ENCODE results near the gene LDLRAP1.

LDLRAP1 gene

GRCh38 chr1:25523542-25523941 is 19.9 kb upstream of the LDLRAP1 start:
- DNase-seq (ENCODE audit: low read depth in 2 of 2), result no peak

DNA sequence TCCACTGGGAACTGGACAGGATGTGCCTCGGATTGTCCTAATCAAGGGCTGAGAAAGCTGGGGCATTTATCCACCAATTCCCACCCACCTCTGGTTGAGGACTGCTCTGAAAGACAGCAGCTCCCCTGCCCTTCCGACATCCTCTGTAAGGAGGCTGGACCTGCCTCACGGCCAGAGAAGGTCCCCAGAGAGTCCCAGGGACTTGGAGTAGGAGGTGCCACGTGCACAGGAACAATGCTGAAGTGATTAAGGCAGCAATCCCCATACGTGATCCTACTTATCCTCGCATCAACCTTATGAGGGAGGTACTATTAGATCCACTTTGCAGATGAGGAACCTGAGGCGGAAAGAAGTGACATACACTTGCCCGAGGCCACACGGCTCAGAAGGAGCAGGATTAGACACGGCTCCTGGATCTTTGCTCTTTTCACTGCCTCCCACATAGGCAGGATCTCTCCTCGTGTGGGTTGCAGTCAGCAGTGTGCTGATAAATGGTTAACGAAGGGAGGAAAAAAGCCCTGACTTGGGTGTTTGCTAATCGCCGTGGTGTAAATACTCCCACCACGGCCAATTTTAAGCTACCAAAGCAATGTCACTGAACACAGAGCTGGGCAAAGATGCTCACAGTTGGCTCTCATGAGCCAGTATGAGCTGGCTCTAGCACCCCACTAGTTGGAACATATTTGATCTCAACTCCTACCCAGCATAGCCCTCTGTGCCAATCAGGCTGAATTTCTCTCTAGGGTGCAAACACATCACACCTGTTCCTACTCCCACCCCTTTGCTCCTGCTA is 18.6 kb upstream of the LDLRAP1 start:
- no peak for DNase-seq (ENCODE audit: low read depth in 2 of 2)

DNA sequence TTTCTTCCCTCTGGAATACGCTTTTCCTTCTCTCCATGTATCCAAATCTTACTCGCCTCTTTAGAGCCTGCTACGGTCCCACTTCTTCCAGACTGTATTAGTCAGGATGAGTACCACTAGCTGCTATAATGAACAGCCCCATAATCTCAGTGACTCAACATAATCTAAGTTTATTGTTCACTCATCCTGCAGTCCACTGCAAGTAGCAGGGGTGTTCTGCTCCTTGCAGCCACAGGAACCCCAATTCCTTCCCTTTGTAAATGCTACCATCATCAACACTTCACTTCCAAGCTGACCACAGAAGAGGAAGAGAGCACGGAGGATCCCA is 18.1 kb upstream of the LDLRAP1 start:
- no peak for DNase-seq (ENCODE audit: low read depth in 2 of 2)

- no peak for DNase-seq (ENCODE audit: low read depth in 2 of 2)
These were observed 16.7 kb upstream of the LDLRAP1 start for GRCh38 chr1:25526753-25527152.

DNA sequence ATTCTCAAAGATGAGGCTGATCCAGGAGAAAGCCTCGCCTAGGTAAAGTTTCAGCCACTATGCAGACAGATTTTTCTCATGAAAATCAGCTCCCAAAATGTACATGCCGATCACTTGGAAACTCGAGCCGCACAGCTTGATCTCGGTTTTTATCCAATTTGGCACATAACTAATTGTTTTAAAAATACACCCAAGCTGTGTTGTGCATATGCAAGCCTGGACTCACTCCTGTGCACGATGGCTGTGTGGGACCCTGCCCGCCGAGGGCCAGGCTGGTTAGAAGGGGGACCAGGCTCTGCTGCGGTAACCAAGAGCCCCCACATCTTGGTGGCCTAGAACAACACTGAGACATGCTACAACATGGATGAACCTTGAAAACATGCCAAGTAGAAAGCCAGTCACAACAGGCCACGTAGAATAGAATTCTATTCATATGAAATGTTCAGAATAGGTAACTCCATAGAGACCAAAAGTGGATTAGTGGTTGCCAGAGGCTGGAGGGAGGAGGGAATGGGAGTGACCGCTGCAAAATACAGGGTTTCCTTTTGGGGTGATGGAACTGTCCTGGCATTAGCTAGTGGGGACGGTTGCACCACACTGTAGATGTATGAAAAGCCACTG is 16.1 kb upstream of the LDLRAP1 start:
- no peak for DNase-seq (ENCODE audit: low read depth in 2 of 2)

DNA sequence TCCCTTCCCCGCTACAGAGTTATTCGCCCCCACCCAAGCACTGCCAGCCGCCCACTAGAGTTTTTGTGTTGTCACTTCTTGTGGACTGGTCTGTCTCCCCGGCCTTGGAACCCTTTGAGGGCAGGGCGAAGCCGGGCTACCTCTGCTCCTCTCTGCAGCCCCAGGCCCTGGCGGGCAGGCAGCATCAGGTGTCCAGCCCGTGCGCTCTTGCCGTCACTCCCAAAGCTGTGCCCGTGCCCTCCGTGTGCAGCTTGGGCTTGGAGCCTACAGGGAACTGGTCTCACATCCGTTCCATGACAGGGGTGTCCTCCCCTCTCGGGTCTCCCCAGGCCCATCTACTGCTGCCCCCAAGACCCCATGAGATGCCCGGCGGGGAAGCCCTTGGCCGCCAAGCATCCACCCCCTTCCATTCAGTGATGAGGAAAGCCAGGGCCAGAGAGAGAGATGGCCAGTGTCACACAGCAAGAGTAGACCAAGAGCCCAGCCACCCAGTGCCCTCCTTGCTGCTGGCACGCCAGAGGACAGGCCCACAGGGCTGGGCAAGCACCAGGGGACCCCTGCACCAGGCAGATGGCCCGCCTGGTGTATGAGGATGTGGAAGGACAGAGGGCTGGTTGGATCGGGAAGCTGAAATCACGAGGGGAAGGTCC is 15.3 kb upstream of the LDLRAP1 start:
- no peak for DNase-seq (ENCODE audit: low read depth in 2 of 2)

DNA sequence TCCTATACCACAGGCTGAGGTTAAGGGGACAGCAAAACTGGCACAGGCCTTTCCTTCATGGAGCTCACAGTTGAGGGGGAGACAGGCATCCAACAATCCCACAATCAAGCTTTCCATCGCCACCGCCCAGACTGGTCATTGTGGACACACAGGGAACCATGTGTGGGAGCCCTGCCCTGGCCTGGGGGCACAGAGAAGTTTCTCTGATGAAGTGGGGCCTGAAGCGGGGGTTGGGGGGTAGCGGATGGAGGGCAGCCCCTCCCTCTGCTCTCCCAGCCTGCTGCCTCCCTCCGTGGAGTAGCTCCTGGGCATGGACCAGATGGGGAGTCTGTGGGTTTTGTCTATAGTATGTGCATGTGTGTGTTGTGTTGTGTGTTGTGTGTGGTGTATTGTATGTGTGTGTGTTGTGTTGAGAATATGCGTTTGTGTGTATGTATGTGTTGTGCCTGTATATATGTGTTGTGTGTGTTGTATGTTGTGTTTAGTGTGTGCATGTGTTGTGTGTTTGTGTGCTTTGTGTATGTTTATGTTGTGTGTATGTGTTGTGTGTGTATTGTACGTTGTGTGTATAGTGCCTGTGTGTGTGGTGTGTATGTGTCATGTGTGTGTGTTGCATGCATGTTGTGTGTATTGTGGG is 14.4 kb upstream of the LDLRAP1 start:
- no peak for DNase-seq (ENCODE audit: low read depth in 2 of 2)

- DNase-seq (ENCODE audit: low read depth in 2 of 2), result no peak
These were observed 13.8 kb upstream of the LDLRAP1 start for GRCh38 chr1:25529518-25530185.

- no peak for DNase-seq (ENCODE audit: low read depth in 2 of 2)
These were observed 13.0 kb upstream of the LDLRAP1 start for GRCh38 chr1:25530186-25531081.

DNA sequence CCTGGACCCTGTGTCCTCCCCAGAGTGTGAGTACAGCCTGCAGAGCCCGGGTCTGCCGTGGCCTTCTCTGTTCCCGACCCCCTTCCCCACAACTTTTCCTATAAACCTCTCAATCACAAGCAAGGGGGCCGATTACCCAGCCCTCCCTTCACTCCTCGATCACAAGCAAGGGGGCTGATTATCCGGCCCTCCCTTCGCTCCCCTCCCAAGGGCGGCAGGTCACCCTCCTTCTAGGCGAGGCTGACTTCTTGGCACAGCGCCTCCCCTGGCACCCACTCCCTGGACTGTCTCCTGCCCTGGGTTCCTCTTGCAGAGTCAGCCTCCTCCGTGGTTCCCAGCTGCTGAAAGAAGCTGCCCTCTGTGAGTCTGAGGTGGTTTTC is 12.3 kb upstream of the LDLRAP1 start:
- no peak for DNase-seq (ENCODE audit: low read depth in 2 of 2)

DNA sequence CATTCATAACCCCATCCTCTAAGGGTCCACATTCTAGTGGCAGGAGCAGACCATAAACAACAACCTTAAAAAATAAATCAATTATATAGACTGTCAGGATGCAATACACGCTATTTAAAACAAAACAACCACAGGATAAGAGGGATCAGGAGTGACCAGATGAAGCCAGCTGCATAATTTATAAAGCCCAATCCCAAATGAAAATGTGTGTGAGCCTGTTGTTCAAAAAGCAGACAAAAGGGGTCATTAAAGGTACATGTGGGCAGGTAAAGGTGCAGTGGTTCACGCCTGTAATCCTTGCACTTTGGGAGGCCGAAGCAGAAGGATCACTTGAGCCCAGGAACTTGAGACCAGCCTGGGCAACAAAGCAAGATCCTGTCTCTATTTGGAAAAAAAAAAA is 10.4 kb upstream of the LDLRAP1 start:
- DNase-seq (ENCODE audit: low read depth in 2 of 2), result no peak

GRCh38 chr1:25533775-25534409 is 9.5 kb upstream of the LDLRAP1 start:
- DNase-seq (ENCODE audit: low read depth in 2 of 2), result no peak

GRCh38 chr1:25534410-25534788 is 9.0 kb upstream of the LDLRAP1 start:
- DNase-seq (ENCODE audit: low read depth in 2 of 2), result no peak

GRCh38 chr1:25536124-25536523 is 7.3 kb upstream of the LDLRAP1 start:
- no peak for DNase-seq (ENCODE audit: low read depth in 2 of 2)

- DNase-seq (ENCODE audit: low read depth in 2 of 2), result no peak
These were observed 6.1 kb upstream of the LDLRAP1 start for GRCh38 chr1:25537153-25537831.

GRCh38 chr1:25538191-25538767 is 5.1 kb upstream of the LDLRAP1 start:
- DNase-seq (ENCODE audit: low read depth in 2 of 2), result no peak

- no peak for DNase-seq (ENCODE audit: low read depth in 2 of 2)
These were observed 2.6 kb upstream of the LDLRAP1 start for GRCh38 chr1:25540750-25541342.

DNA sequence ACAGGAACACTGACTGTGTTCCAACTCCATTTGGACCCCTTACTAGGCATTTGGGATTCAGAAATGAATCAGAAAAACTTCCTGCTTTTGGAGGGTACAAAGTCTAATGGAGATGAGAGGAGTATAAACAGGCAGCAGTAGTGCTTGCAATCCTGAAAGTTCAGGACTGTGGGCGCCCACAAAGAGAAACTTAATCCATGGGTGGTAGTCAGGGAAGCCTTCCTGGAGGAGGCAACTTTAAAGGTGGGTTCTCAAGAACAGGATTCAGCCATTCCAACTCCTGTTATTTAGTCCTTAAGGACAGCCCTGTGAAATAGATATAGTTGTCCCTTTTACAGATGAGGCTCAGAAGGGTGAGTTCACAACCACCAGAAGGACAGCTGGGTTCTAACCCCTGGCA is 2.0 kb upstream of the LDLRAP1 start:
- DNase-seq (ENCODE audit: low read depth in 2 of 2), result no peak

- DNase-seq (ENCODE audit: low read depth in 2 of 2), result no peak
These were observed 1.3 kb upstream of the LDLRAP1 start for GRCh38 chr1:25541889-25542658.

Data from stimulated activated CD8-positive, alpha-beta memory T cell treated with anti-CD3 and anti-CD28 coated beads, Interleukin-7, amount 100 ng/mL, for 1 hour (primary cell).